Gastroesophageal sphincter (tissue), 4 donors: Measurements from ENCODE around the gene ZBTB16. TPM values are rescaled to one million over a fixed set of nuclear protein-coding genes. Genes with fewer than 3 reads are reported as not detected.

Experiments
- ATAC-seq: fragments of 150-250 bp; one replicate; pipeline ENCODE4 v1.9.1; 2016; ENCODE audit warnings: mild to moderate bottlenecking, moderate library complexity
- H3K27ac ChIP-seq, 4 donors: fragments of 200-600 bp; sonication (generic) in 3 of 4; 1 replicate in 3 of 4; 2 replicates in 1 of 4; pipeline ENCODE4 v1.5.1; 2016 to 2019
- H3K27me3 ChIP-seq: fragments of 200-600 bp; sonication (generic); one replicate; pipeline ENCODE4 v1.5.1; 2019
- H3K36me3 ChIP-seq, 2 donors: fragments of 200-600 bp; sonication (generic); one replicate each; pipeline ENCODE4 v1.5.1; 2019; ENCODE audit warnings: control low read depth in 1 of 2
- H3K4me1 ChIP-seq, 3 donors: fragments of 200-600 bp; sonication (generic); 1 replicate in 2 of 3; 2 replicates in 1 of 3; pipeline ENCODE4 v1.5.1; 2016 to 2019; ENCODE audit warnings: control low read depth in 2 of 3
- H3K4me3 ChIP-seq, 2 donors: fragments of 200-600 bp; sonication (generic); one replicate each; pipeline ENCODE4 v1.5.1; 2019; ENCODE audit warnings: mild to moderate bottlenecking in 1 of 2, moderate library complexity in 1 of 2
- H3K9me3 ChIP-seq, 3 donors: fragments of 200-600 bp; sonication (generic); one replicate each; pipeline ENCODE4 v1.5.1; 2017 to 2019; ENCODE audit warnings: control low read depth in 2 of 3
- EP300 ChIP-seq: sonication (generic); formaldehyde crosslinking; IDR thresholded peaks from one replicate; pipeline ENCODE4 v1.6.1; 2017; ENCODE audit warnings: antibody characterized with exemption, mild to moderate bottlenecking
- POLR2A ChIP-seq, 2 donors: fragments of 450-650 bp; IDR thresholded peaks; one replicate each; pipeline ENCODE4 v1.6.1; 2017; ENCODE audit warnings: antibody characterized with exemption in 2 of 2, mild to moderate bottlenecking in 2 of 2, moderate library complexity in 1 of 2
- POLR2AphosphoS5 ChIP-seq: sonication (generic); formaldehyde crosslinking; IDR thresholded peaks from one replicate; pipeline ENCODE4 v1.6.1; 2017; ENCODE audit warnings: antibody characterized with exemption
- WGBS, 2 donors: methylation state at CpG; one replicate each; pipeline ENCODE4 v1.1.5; 2018; ENCODE audit warnings: low coverage in 1 of 2; 5-methylcytosine and 5-hydroxymethylcytosine counted together
- total RNA-seq, 4 donors: library from RNA; depleted of rRNA; stranded (reverse); fragments of >200 nt; gene quantifications; one replicate each; pipeline ENCODE4 v1.1.0, GENCODE V29; 2016
- TF ChIP-seq, protein P1 (sequence below), 4 experiments: fragments of 200-600 bp in 2 of 4; fragments of 450-650 bp in 2 of 4; sonication (generic) in 1 of 4; IDR thresholded peaks; one replicate each; pipeline ENCODE4 v1.5.1; 2017 to 2019; ENCODE audit warnings: antibody characterized with exemption in 4 of 4, mild to moderate bottlenecking in 2 of 4, moderate library complexity in 2 of 4

ZBTB16 gene
- total RNA-seq, 4 donors from 2014 or later = 153 to 284 (median 232) TPM

DNA sequence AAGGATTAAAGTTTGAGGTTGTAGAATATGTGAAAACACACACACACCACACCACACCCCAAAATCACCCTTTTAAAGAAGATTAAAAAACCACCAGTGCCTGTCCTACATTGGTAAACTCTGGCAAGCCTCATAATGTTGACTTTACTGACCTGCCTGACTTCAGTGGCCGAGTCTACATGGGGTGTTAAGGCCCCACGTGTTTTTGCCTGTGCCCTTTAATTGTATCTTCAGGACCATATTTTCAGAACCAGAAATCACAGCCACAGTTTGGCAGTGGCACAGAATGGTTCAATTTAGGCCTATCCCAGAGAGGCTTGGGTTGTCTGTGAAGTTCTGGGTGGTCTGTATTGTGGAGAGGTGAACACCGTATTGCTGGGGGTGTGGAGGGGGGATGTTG lies 33.4 kb downstream of the ZBTB16 start:
- no peak overlapping the region for H3K4me3 ChIP-seq
- peak overlapping the region in 2 of 4 donors; percentile 38 to 48 for H3K27ac ChIP-seq
- WGBS, 2 donors = 80 to 82% methylated on average over 1 to 3 of the region's 3 CpGs
- no peaks in the 10 kb centered on the region for H3K27me3 ChIP-seq
- H3K36me3 ChIP-seq = peaks cover 0 to 91% of the 10 kb centered on the region in 2 donors
- no peaks in the 10 kb centered on the region for H3K9me3 ChIP-seq
- TF ChIP-seq POLR2AphosphoS5 (no peak), POLR2A (IDR thresholded peaks at IDR 0.05) (no peak), EP300 (no peak)
- TF ChIP-seq, protein P1, sequence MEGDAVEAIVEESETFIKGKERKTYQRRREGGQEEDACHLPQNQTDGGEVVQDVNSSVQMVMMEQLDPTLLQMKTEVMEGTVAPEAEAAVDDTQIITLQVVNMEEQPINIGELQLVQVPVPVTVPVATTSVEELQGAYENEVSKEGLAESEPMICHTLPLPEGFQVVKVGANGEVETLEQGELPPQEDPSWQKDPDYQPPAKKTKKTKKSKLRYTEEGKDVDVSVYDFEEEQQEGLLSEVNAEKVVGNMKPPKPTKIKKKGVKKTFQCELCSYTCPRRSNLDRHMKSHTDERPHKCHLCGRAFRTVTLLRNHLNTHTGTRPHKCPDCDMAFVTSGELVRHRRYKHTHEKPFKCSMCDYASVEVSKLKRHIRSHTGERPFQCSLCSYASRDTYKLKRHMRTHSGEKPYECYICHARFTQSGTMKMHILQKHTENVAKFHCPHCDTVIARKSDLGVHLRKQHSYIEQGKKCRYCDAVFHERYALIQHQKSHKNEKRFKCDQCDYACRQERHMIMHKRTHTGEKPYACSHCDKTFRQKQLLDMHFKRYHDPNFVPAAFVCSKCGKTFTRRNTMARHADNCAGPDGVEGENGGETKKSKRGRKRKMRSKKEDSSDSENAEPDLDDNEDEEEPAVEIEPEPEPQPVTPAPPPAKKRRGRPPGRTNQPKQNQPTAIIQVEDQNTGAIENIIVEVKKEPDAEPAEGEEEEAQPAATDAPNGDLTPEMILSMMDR (IDR thresholded peaks at IDR 0.05) = no peak
- no peak for ATAC-seq
- H3K4me1 ChIP-seq = peaks cover 23 to 98% (median 52%) of the 10 kb centered on the region in 3 donors

GRCh38 chr11:114094516-114094915 lies 35.0 kb downstream of the ZBTB16 start:
- H3K4me3 ChIP-seq = no peak overlapping the region
- no peaks in the 10 kb centered on the region for H3K27me3 ChIP-seq
- H3K9me3 ChIP-seq = no peaks in the 10 kb centered on the region
- peaks cover 0 to 88% of the 10 kb centered on the region in 2 donors for H3K36me3 ChIP-seq
- no peak overlapping the region for H3K27ac ChIP-seq
- TF ChIP-seq EP300 = no peak
- TF ChIP-seq POLR2A (IDR thresholded peaks at IDR 0.05) = no peak
- TF ChIP-seq POLR2AphosphoS5 = no peak
- H3K4me1 ChIP-seq = peaks cover 16 to 98% (median 48%) of the 10 kb centered on the region in 3 donors
- ATAC-seq = no peak
- WGBS, 2 donors = 100% methylated on average over 2 of the region's 3 CpGs; no CpG with 5 or more reads in 1 of the 2 donors

- H3K27ac ChIP-seq = no peak overlapping the region
- TF ChIP-seq EP300 (no peak), POLR2AphosphoS5 (no peak), POLR2A (IDR thresholded peaks at IDR 0.05) (no peak)
- TF ChIP-seq, protein P1 (IDR thresholded peaks at IDR 0.05) = no peak
- H3K36me3 ChIP-seq = peaks cover 0 to 88% of the 10 kb centered on the region in 2 donors
- WGBS, 2 donors = 51 to 56% methylated on average over 3 of the region's 3 CpGs
- no peak overlapping the region for H3K4me3 ChIP-seq
- H3K9me3 ChIP-seq = no peaks in the 10 kb centered on the region
- no peaks in the 10 kb centered on the region for H3K27me3 ChIP-seq
- H3K4me1 ChIP-seq = peaks cover 10 to 98% (median 41%) of the 10 kb centered on the region in 3 donors
- ATAC-seq = no peak
Observed at GRCh38 chr11:114095899-114096298, 36.4 kb downstream of the ZBTB16 start.

DNA sequence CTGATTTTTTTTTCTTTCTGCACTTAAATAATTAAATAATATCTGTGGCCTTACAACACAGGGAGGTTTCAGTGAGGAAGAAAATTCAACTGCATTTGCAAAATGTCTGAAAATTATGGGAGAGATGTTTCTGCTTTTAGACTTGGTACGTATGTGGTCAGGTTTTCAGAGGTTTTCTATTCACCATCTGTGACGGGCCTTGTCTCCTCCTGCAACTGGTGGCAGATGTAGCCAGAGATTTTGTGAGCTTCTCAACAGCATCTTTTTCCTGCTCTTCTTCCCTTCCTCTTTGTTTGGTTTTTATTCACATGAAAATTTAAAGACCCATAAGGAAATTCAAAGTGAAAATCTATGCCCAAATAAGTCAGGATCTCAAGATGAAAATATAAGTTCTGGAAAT lies 38.3 kb downstream of the ZBTB16 start:
- H3K4me3 ChIP-seq = no peak overlapping the region
- H3K4me1 ChIP-seq = peaks cover 5 to 98% (median 35%) of the 10 kb centered on the region in 3 donors
- TF ChIP-seq POLR2A (IDR thresholded peaks at IDR 0.05) (no peak), EP300 (no peak), POLR2AphosphoS5 (no peak)
- TF ChIP-seq, protein P1 (IDR thresholded peaks at IDR 0.05) = no peak
- no peak for ATAC-seq
- H3K9me3 ChIP-seq = no peaks in the 10 kb centered on the region
- peaks cover 0 to 86% of the 10 kb centered on the region in 2 donors for H3K36me3 ChIP-seq
- H3K27me3 ChIP-seq = no peaks in the 10 kb centered on the region
- no peak overlapping the region for H3K27ac ChIP-seq
- WGBS, 2 donors = 70 to 78% methylated on average over 2 of the region's 2 CpGs

DNA sequence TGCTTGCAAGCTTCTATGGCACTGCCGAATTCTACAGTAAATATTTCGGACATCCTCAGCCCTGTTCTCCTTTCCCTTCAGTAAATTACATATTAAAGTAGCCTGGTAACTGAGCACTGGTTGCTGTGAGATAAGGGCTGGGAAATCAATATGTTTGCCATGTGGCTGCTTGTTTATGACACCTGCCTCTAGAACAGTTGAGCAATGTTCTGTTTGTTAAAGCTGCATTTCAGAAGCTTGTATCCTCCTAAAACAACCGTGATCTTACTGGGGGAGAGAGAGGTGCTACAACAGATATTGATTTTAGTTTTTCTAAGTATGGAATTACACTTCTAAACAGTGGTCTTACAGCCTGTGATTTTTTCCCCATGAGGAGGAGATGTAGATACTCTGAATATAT lies 39.4 kb downstream of the ZBTB16 start:
- 96 to 97% methylated on average over 3 of the region's 3 CpGs for WGBS, 2 donors
- H3K27ac ChIP-seq = no peak overlapping the region
- no peaks in the 10 kb centered on the region for H3K27me3 ChIP-seq
- no peaks in the 10 kb centered on the region for H3K9me3 ChIP-seq
- no peak for ATAC-seq
- peaks cover 0 to 79% of the 10 kb centered on the region in 2 donors for H3K36me3 ChIP-seq
- no peak overlapping the region for H3K4me3 ChIP-seq
- peaks cover 16 to 98% (median 40%) of the 10 kb centered on the region in 3 donors for H3K4me1 ChIP-seq
- TF ChIP-seq POLR2AphosphoS5 = no peak
- TF ChIP-seq, protein P1 (IDR thresholded peaks at IDR 0.05) = no peak
- no peak for TF ChIP-seq POLR2A (IDR thresholded peaks at IDR 0.05)
- no peak for TF ChIP-seq EP300
